Smooth muscle cell (in vitro differentiated cells): ENCODE data around the gene CIT. TPM values are rescaled to one million over a fixed set of nuclear protein-coding genes. Genes with fewer than 3 reads are reported as not detected.
A peak's percentile ranks its signal among the peaks of the same experiment; 100 is the strongest.

Experiments used
- DNase-seq: peaks from one replicate; lab custom pipeline; 2025; ENCODE audit not compliant: unreplicated experiment; lab: John Stamatoyannopoulos, UW
- H2AFZ ChIP-seq: fragments of 200-600 bp; sonication (generic); 2 replicates; pipeline ENCODE4 v1.6.0; 2016; ENCODE audit warnings: antibody characterized with exemption, low read depth, mild to moderate bottlenecking
- H3F3A ChIP-seq: fragments of 200-600 bp; sonication (generic); 2 replicates; pipeline ENCODE4 v1.6.0; 2017; ENCODE audit warnings: antibody characterized with exemption, low read depth
- H3K27ac ChIP-seq: fragments of 200-600 bp; sonication (generic); 2 replicates; pipeline ENCODE4 v1.5.1; 2016; ENCODE audit warnings: low read depth, mild to moderate bottlenecking
- H3K27me3 ChIP-seq: fragments of 200-600 bp; sonication (generic); 2 replicates; pipeline ENCODE4 v1.6.1; 2016; ENCODE audit warnings: low read depth, mild to moderate bottlenecking
- H3K36me3 ChIP-seq: fragments of 200-600 bp; sonication (generic); 2 replicates; pipeline ENCODE4 v1.5.1; 2016; ENCODE audit warnings: low read depth
- H3K4me1 ChIP-seq: fragments of 200-600 bp; sonication (generic); 2 replicates; pipeline ENCODE4 v1.5.1; 2016; ENCODE audit warnings: low read depth
- H3K4me2 ChIP-seq: fragments of 200-600 bp; sonication (generic); 2 replicates; pipeline ENCODE4 v1.6.0; 2016; ENCODE audit warnings: mild to moderate bottlenecking
- H3K4me3 ChIP-seq: fragments of 200-600 bp; sonication (generic); 2 replicates; pipeline ENCODE4 v1.5.1; 2016; ENCODE audit warnings: mild to moderate bottlenecking
- H3K79me2 ChIP-seq: fragments of 200-600 bp; sonication (generic); 2 replicates; pipeline ENCODE4 v1.6.0; 2016; ENCODE audit warnings: low read depth, mild to moderate bottlenecking
- H3K9ac ChIP-seq: fragments of 200-600 bp; sonication (generic); 2 replicates; pipeline ENCODE4 v1.6.0; 2016; ENCODE audit warnings: low read depth
- H3K9me3 ChIP-seq: fragments of 200-600 bp; sonication (generic); replicated peaks from 2 replicates; pipeline ENCODE4 v1.5.1; 2016; ENCODE audit warnings: low read depth
- H4K20me1 ChIP-seq: fragments of 200-600 bp; sonication (generic); 2 replicates; pipeline ENCODE4 v1.6.0; 2016; ENCODE audit warnings: low read depth
- WGBS: methylation state at CpG from one replicate; pipeline ENCODE4 v1.1.7; 2016; ENCODE audit warnings: low lambda C conversion rate; 5-methylcytosine and 5-hydroxymethylcytosine counted together
- polyA plus RNA-seq: library from polyadenylated mRNA; unstranded; fragments of >200 nt; fragmentation: Nextera tagmentation; extraction: Ambion mirVana; gene quantifications from 2 replicates; pipeline ENCODE4 v1.2.1, GENCODE V29; 2016
- total RNA-seq: library from RNA; depleted of rRNA; stranded (reverse); fragments of >200 nt; gene quantifications from 2 replicates; pipeline ENCODE4 v1.2.3, GENCODE V29; 2014
- TF ChIP-seq, protein P1 (sequence below): fragments of 200-600 bp; sonication (generic); IDR thresholded peaks from 2 replicates; pipeline ENCODE4 v1.5.1; 2017; ENCODE audit warnings: borderline replicate concordance, mild to moderate bottlenecking, antibody characterized with exemption; ENCODE audit not compliant: insufficient read depth, poor library complexity, severe bottlenecking

The CIT gene
- total and polyA plus RNA-seq, 2 experiments from 2014 or later, result 3.2 to 9.1 TPM

DNA sequence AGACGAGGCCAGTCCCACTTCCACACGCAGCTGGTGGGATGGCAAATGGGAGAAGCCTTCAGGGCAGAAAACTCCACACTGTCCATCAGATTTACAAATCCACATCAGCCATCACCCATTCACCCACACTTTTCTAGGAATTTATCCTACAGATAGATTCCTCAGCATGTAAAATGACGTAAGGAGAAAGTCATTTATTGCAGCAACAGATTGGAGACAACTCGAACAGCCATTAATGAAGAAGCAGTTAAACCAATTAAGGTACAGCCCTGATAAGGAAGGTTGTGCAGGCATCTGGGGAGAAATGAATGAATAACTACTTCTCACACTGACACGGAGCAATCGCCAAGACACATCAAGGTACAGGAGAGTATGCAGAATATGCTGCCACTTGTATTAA lies 183.0 kb downstream of the CIT start:
- Histone ChIP-seq H3K4me3 (no peak overlapping the region), H3K9me3 (no peaks in the 10 kb centered on the region), H2AFZ (no peak overlapping the region), H4K20me1 (no peaks in the 10 kb centered on the region), H3K4me1 (no peaks in the 10 kb centered on the region), H3K79me2 (no peaks in the 10 kb centered on the region), H3K9ac (no peak overlapping the region), H3K4me2 (no peak overlapping the region), H3F3A (peaks cover 8% of the 10 kb centered on the region), H3K27ac (peak overlapping the region; percentile 74), H3K27me3 (no peaks in the 10 kb centered on the region), H3K36me3 (no peaks in the 10 kb centered on the region)
- no peak for DNase-seq
- WGBS, result 83% methylated on average over 6 of the region's 6 CpGs
- TF ChIP-seq, protein P1, sequence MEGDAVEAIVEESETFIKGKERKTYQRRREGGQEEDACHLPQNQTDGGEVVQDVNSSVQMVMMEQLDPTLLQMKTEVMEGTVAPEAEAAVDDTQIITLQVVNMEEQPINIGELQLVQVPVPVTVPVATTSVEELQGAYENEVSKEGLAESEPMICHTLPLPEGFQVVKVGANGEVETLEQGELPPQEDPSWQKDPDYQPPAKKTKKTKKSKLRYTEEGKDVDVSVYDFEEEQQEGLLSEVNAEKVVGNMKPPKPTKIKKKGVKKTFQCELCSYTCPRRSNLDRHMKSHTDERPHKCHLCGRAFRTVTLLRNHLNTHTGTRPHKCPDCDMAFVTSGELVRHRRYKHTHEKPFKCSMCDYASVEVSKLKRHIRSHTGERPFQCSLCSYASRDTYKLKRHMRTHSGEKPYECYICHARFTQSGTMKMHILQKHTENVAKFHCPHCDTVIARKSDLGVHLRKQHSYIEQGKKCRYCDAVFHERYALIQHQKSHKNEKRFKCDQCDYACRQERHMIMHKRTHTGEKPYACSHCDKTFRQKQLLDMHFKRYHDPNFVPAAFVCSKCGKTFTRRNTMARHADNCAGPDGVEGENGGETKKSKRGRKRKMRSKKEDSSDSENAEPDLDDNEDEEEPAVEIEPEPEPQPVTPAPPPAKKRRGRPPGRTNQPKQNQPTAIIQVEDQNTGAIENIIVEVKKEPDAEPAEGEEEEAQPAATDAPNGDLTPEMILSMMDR, result no peak

DNA sequence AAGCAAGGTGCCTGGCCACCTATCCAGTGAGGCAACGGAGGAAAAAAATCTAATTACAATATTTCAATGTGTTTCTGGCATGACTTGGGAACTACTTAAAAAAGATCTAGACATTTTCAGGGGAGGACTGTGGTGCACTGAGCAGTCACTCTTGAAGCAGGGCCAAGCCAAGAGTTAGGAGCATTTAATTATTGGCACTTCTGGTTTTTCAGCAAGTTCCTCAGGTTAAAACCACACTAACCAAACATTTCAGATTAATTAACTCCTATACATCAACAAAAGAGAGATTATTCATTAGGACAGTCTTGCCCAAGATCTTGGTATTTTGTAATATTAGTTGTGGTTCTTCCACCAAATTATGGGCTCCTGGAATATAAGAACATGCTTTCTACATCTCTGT lies 183.6 kb downstream of the CIT start:
- Histone ChIP-seq H3K36me3 (no peaks in the 10 kb centered on the region), H3K9ac (no peak overlapping the region), H3K9me3 (no peaks in the 10 kb centered on the region), H3K4me2 (peak overlapping the region; percentile 48), H4K20me1 (no peaks in the 10 kb centered on the region), H3K4me1 (no peaks in the 10 kb centered on the region), H3K27me3 (no peaks in the 10 kb centered on the region), H2AFZ (no peak overlapping the region), H3K4me3 (no peak overlapping the region), H3K79me2 (no peaks in the 10 kb centered on the region), H3F3A (peaks cover 8% of the 10 kb centered on the region), H3K27ac (peak overlapping the region; percentile 74)
- 83% methylated on average over 1 of the region's 1 CpG for WGBS
- TF ChIP-seq, protein P1, result no peak
- DNase-seq, result no peak

DNA sequence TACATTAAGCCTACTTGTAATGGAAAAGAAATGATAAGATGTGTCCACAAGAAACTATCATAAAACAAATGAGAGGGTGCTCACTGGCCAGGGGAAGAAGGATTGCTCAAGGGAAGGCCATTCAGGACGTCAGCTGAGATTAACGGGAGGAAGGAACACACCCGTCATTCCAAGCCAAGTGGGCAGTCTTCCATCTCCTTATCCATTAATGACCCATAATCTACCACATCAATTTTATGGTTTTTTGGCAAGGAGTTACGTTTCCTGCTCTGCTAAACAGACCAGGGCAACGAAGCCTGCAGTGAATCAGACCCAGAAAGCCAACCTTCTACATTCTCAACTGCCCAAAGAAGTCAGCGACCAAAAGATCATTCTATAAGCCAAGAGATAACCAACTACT lies 184.1 kb downstream of the CIT start:
- peak overlapping the region; percentile 74 for H3K27ac ChIP-seq
- no peaks in the 10 kb centered on the region for H3K4me1 ChIP-seq
- peak overlapping the region; percentile 48 for H3K4me2 ChIP-seq
- no peaks in the 10 kb centered on the region for H3K9me3 ChIP-seq
- H3K4me3 ChIP-seq, result no peak overlapping the region
- H3K27me3 ChIP-seq, result no peaks in the 10 kb centered on the region
- no peaks in the 10 kb centered on the region for H3K79me2 ChIP-seq
- H3F3A ChIP-seq, result peaks cover 8% of the 10 kb centered on the region
- TF ChIP-seq, protein P1, result no peak
- no peaks in the 10 kb centered on the region for H3K36me3 ChIP-seq
- H2AFZ ChIP-seq, result no peak overlapping the region
- WGBS, result 28% methylated on average over 6 of the region's 6 CpGs
- H4K20me1 ChIP-seq, result no peaks in the 10 kb centered on the region
- no peak for DNase-seq
- no peak overlapping the region for H3K9ac ChIP-seq

DNA sequence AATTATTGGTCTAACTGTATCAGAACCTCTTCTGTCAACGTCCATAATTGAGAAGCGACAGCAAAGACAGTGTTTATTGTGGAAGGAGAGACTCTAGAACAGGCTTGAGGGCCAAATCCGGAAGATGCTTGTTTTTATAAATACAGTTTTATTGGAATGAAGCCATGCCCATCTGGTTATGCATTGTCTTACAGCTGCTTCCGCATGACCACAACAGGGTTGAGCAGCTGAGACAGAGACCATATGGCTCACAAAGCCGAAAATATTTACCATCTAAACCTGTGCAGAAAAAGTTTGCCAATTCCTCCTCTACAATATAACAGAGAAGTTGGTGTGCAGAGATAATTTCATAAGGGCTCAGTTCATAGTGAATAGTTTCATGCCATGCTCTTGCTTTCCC lies 184.7 kb downstream of the CIT start:
- H3K9ac ChIP-seq, result no peak overlapping the region
- TF ChIP-seq, protein P1, result no peak
- 84% methylated on average over 5 of the region's 5 CpGs for WGBS
- H3K36me3 ChIP-seq, result no peaks in the 10 kb centered on the region
- H3K27me3 ChIP-seq, result no peaks in the 10 kb centered on the region
- no peaks in the 10 kb centered on the region for H3K79me2 ChIP-seq
- H3K4me1 ChIP-seq, result no peaks in the 10 kb centered on the region
- no peak for DNase-seq
- H3F3A ChIP-seq, result peaks cover 8% of the 10 kb centered on the region
- peak overlapping the region; percentile 74 for H3K27ac ChIP-seq
- no peak overlapping the region for H2AFZ ChIP-seq
- H3K4me3 ChIP-seq, result no peak overlapping the region
- peak overlapping the region; percentile 31 for H3K4me2 ChIP-seq
- H4K20me1 ChIP-seq, result no peaks in the 10 kb centered on the region
- no peaks in the 10 kb centered on the region for H3K9me3 ChIP-seq
